Heart left ventricle (tissue), 16 donors: ENCODE data around the gene TRAPPC5. TPM values are rescaled to one million over a fixed set of nuclear protein-coding genes. Genes with fewer than 3 reads are reported as not detected.
A peak's percentile ranks its signal among the peaks of the same experiment; 100 is the strongest.

ENCODE experiments used
- ATAC-seq, 4 donors: fragments of 200-7000 bp; cut with Tn5 transposase; one replicate each; pipeline ENCODE4 v1.9.1; 2020 to 2022; ENCODE audit warnings: moderate library complexity in 4 of 4, mild to moderate bottlenecking in 3 of 4, moderate number of reproducible peaks in 1 of 4
- DNase-seq, 5 donors: peaks; one replicate each; pipeline ENCODE4 v3.0.0-alpha.2; 2020
- H3K27ac ChIP-seq, 12 donors: fragments of 200-600 bp; sonication (generic) in 4 of 12; one replicate each; pipeline versions ENCODE4 v1.5.0 to v1.8.0; 2016 to 2022; ENCODE audit warnings: mild to moderate bottlenecking in 2 of 12
- H3K27me3 ChIP-seq, 9 donors: fragments of 200-600 bp; sonication (generic) in 2 of 9; one replicate each; pipeline versions ENCODE4 v1.5.1 to v1.8.0; 2016 to 2022; ENCODE audit warnings: mild to moderate bottlenecking in 3 of 9
- H3K36me3 ChIP-seq, 9 donors: fragments of 200-600 bp; sonication (generic) in 2 of 9; one replicate each; pipeline versions ENCODE4 v1.5.0 to v1.8.0; 2018 to 2022; ENCODE audit warnings: mild to moderate bottlenecking in 2 of 9
- H3K4me1 ChIP-seq, 12 donors: fragments of 200-600 bp; sonication (generic) in 4 of 12; one replicate each; pipeline versions ENCODE4 v1.5.0 to v1.8.0; 2016 to 2022; ENCODE audit warnings: mild to moderate bottlenecking in 3 of 12
- H3K4me3 ChIP-seq, 12 donors: fragments of 200-600 bp; sonication (generic) in 4 of 12; one replicate each; pipeline versions ENCODE4 v1.5.0 to v1.8.0; 2017 to 2022; ENCODE audit warnings: mild to moderate bottlenecking in 9 of 12, moderate library complexity in 4 of 12
- H3K9me3 ChIP-seq, 12 donors: fragments of 200-600 bp; sonication (generic) in 4 of 12; one replicate each; pipeline versions ENCODE4 v1.5.0 to v1.8.0; 2016 to 2022; ENCODE audit warnings: mild to moderate bottlenecking in 1 of 12
- CTCF ChIP-seq, 12 donors: fragments of 200-600 bp; sonication (generic) in 4 of 12; IDR thresholded peaks; one replicate each; pipeline versions ENCODE4 v1.5.0 to v1.8.0; 2018 to 2022; ENCODE audit warnings: antibody characterized with exemption in 12 of 12, mild to moderate bottlenecking in 5 of 12
- POLR2A ChIP-seq, 2 donors: fragments of 450-650 bp; IDR thresholded peaks; one replicate each; pipeline ENCODE4 v1.6.1; 2017; ENCODE audit warnings: antibody characterized with exemption in 2 of 2, mild to moderate bottlenecking in 2 of 2, moderate library complexity in 2 of 2
- WGBS, 4 donors: extraction: QIAGEN DNeasy Blood & Tissue Kit in 2 of 4; methylation state at CpG; one replicate each; pipeline versions ENCODE4 v1.1.5 to v1.1.7; 2013 to 2018; 5-methylcytosine and 5-hydroxymethylcytosine counted together
- intact Hi-C, 10 donors: fragments of 100-400 bp; cut with DNase I; formaldehyde crosslinking; loops; one replicate each; pipeline versions ENCODE4 v1.11.1 to v1.14.2; 2022
- polyA plus RNA-seq, 2 donors: library from polyadenylated mRNA; stranded (reverse); fragments of 200-250 nt; gene quantifications; one replicate each; pipeline ENCODE4 v1.2.3, GENCODE V29; 2013
- total RNA-seq, 9 donors: library from RNA; depleted of rRNA in 2 of 9; stranded (reverse); fragments of >200 nt in 2 of 9; fragmentation: NEBNext Ultra II Directional in 3 of 9; extraction: Animal tissue kit (Norgen Biotek cat#: 25700) in 3 of 9; gene quantifications; one replicate each; pipeline versions ENCODE4 v1.1.0 to v1.2.4, GENCODE V29; 2016 to 2023
- donor health status: ischemic (EF 13 %, LVEDD 7.1; RV severe dilation, severe dysfunction).
- donor health status: healthy with polysubstance abuse.
- donor health status: DM: no; HTN: yes; CAD: no.
- donor health status: DM: no; HTN: no; CAD: no.
- donor health status: ischemic (EF 25% LVEDD 6.9; RV normal size, moderate dysfunction).
- donor health status: ischemic (EF 25% LVEDD 5.7; RV mildly dilated, moderate dysfunction).
- donor health status: healthy.
- donor health status: DM: yes; HTN: yes; CAD: no.
- donor health status: ischemic (EF 35%, LVEDD 5.7; RV mildly dilated, moderate dysfunction).
- donor health status: nonischemic (EF 11% LVEDD 7.7; RV severe dilation, severe dysfunction).
- donor health status: DM: yes; HTN: yes; CAD: no.
- donor health status: PGD.
- donor health status: ischemic (EF 29% LVEDD 5.4; RV normal size, mild dysfunction).
- donor health status: nonischemic (EF 23%, LVEDD 6.1; RV moderate dilation, normal function).

TRAPPC5 gene
- total and polyA plus RNA-seq, 11 donors: 60.1 to 170 (median 96.9) TPM

- H3K9me3 ChIP-seq: no peaks in the 10 kb centered on the region
- H3K27me3 ChIP-seq: peaks cover 4 to 63% (median 35%) of the 10 kb centered on the region in 9 donors
- no peak for ATAC-seq
- TF ChIP-seq CTCF (IDR thresholded peaks at IDR 0.05) (no peak), POLR2A (IDR thresholded peaks at IDR 0.05) (no peak)
- H3K27ac ChIP-seq: no peak overlapping the region
- H3K4me3 ChIP-seq: no peak overlapping the region
- WGBS, 4 donors: 15 to 18% (median 16%) methylated on average over 7 to 16 of the region's 16 CpGs
- no peaks in the 10 kb centered on the region for H3K36me3 ChIP-seq
- DNase-seq: no peak
- peaks cover 0 to 15% (median 0%) of the 10 kb centered on the region in 12 donors for H3K4me1 ChIP-seq
- intact Hi-C loops: no loop called here
Measured at GRCh38 chr19:7729211-7729610, 48.6 kb downstream of the TRAPPC5 start.

DNA sequence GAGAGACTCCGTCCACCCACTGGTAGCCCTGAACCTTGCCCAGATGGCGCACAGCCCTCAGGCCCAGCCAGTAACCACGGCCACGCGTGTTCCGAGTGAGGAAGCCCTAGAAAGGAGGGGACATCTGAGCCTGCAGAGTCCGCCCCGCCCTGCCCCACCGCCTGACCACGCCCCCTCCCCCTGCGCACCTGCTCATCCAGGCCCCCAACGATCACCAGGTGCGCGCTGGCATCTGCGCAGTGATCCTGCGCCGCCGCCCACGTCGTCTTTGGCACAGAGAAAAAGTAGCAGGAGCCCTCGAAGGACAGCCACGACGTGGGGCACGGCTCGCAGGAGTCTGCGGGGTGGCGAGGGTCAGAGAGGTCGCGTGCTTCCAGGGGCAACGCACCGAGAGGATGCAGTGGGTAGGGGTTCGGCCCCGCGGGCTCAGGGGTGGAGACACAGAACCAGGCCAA, 49.2 kb downstream of the TRAPPC5 start:
- Histone ChIP-seq H3K4me1 (peaks cover 0 to 15% (median 0%) of the 10 kb centered on the region in 12 donors), H3K27ac (no peak overlapping the region), H3K27me3 (peaks cover 4 to 63% (median 35%) of the 10 kb centered on the region in 9 donors), H3K4me3 (peak overlapping the region in 1 of 12 donors; percentile 30), H3K36me3 (no peaks in the 10 kb centered on the region), H3K9me3 (no peaks in the 10 kb centered on the region)
- TF ChIP-seq POLR2A (IDR thresholded peaks at IDR 0.05) (no peak), CTCF (IDR thresholded peaks at IDR 0.05) (no peak)
- intact Hi-C loops: no loop called here
- DNase-seq (no peak), ATAC-seq (no peak)
- WGBS, 4 donors: 5 to 7% (median 6%) methylated on average over 19 to 34 of the region's 34 CpGs

DNA sequence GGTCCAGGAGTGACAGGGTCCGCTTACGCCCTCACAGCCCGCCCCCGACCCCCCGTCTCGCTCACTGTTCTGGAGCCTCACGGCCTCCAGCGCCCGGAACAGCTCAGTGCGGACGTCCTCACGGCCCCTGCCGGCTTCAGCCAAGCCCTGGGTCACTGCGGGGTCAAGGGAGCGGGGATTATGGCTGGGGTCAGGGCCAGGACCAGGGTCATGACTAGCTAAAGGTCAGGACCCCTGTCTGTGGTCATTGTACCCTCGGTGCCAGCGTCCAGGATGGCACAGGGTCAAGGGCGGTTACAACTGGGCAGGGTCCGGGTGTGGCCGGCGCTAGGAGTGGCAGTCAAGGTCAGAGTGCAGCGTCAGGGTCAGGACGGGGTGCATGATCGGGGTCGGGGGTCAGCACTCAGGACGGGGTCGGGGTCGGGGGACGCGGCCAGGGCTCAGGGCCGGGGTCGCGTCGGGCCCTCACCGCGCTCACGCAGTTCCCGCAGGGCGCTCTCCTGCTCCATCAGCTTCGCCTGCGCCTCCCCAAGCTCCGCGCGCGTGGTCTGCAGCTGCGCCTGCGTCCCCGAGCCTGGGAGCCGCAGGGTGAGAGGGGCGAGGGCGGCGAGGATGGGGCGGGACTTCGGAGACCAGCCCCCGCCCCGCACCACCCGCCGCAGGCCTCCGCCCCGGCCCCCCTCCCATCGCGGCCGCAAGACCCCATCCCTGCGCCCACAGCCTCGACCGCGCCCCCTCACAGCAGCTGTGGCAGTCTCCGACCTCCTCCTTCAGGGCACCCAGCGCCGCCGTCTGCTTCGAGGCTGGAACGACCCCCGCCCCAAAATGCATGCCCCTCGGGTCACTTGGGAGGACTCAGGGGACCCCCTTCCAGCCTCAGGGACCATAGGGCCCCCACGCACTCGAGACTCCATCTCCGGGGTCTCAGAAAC, 49.9 kb downstream of the TRAPPC5 start:
- H3K27ac ChIP-seq: no peak overlapping the region
- no peaks in the 10 kb centered on the region for H3K36me3 ChIP-seq
- H3K9me3 ChIP-seq: no peaks in the 10 kb centered on the region
- intact Hi-C loops: no loop called here
- H3K27me3 ChIP-seq: peaks cover 4 to 63% (median 35%) of the 10 kb centered on the region in 9 donors
- ATAC-seq (peak in 1 of 4 donors; percentile 14), DNase-seq (no peak)
- H3K4me3 ChIP-seq: peak overlapping the region in 2 of 12 donors; percentile 9 to 30
- TF ChIP-seq POLR2A (IDR thresholded peaks at IDR 0.05) (no peak), CTCF (IDR thresholded peaks at IDR 0.05) (no peak)
- WGBS, 4 donors: 3 to 6% (median 5%) methylated on average over 21 to 78 of the region's 78 CpGs
- H3K4me1 ChIP-seq: peaks cover 0 to 16% (median 0%) of the 10 kb centered on the region in 12 donors

DNA sequence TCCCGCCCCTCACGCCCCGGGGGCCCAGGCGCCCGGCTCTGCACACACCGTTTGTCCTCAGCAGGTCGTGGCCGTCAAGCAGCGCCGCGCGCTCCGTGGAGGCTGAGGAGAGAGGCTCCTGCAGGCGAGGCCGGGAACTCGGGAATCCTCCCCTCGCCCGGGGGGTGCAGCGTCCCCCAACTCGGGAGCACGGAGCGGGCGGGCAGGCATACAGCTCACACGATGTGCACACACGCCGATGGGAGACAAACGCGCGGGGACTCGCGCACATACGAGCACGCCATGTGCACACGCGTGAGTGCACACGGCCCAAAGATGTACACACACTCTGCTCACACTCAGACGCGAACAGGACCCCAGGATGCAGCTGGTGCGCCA, 50.6 kb downstream of the TRAPPC5 start:
- DNase-seq: no peak
- no peak for TF ChIP-seq CTCF (IDR thresholded peaks at IDR 0.05)
- no peak for TF ChIP-seq POLR2A (IDR thresholded peaks at IDR 0.05)

More for the DNA sequence above, 50.6 kb downstream of the TRAPPC5 start:
- Histone ChIP-seq H3K27ac (no peak overlapping the region), H3K27me3 (peaks cover 4 to 63% (median 35%) of the 10 kb centered on the region in 9 donors), H3K36me3 (no peaks in the 10 kb centered on the region), H3K4me3 (no peak overlapping the region), H3K9me3 (no peaks in the 10 kb centered on the region), H3K4me1 (peaks cover 0 to 23% (median 0%) of the 10 kb centered on the region in 12 donors)
- whole genome bisulfite sequencing, 4 donors: 53 to 61% (median 57%) methylated on average over 27 to 39 of the region's 39 CpGs
- ATAC-seq: no peak
- intact Hi-C loops: no loop called here
